DOHH2 (cell line): Measurements from ENCODE around the gene TMSB10.
"Not testable (repeated sequence)": the region's sequence is repeated elsewhere in the genome, so short reads cannot be mapped to it uniquely, and the experiment has no call there.

ENCODE experiments used
- H3F3A ChIP-seq: fragments of 200-600 bp; sonication (generic), shearing (Covaris generic); 2 replicates; pipeline ENCODE4 v1.6.0; 2016; ENCODE audit warnings: antibody characterized with exemption, mild to moderate bottlenecking; ENCODE audit not compliant: control insufficient read depth, insufficient read depth
- H3K27ac ChIP-seq: fragments of 200-600 bp; sonication (generic); 2 replicates; pipeline ENCODE4 v1.5.1; 2014; ENCODE audit warnings: low read depth, mild to moderate bottlenecking, low read length, moderate library complexity
- H3K27me3 ChIP-seq: fragments of 200-600 bp; sonication (generic); 2 replicates; pipeline ENCODE4 v1.6.1; 2014; ENCODE audit warnings: mild to moderate bottlenecking, low read length, mixed read lengths; ENCODE audit not compliant: control insufficient read depth
- H3K36me3 ChIP-seq: fragments of 200-600 bp; sonication (generic); 2 replicates; pipeline ENCODE4 v1.6.1; 2014; ENCODE audit warnings: mild to moderate bottlenecking, low read length, moderate library complexity, mixed read lengths; ENCODE audit not compliant: control insufficient read depth
- H3K4me1 ChIP-seq: fragments of 200-600 bp; sonication (generic); 2 replicates; pipeline ENCODE4 v1.6.1; 2014; ENCODE audit warnings: mild to moderate bottlenecking, low read length, mixed read lengths; ENCODE audit not compliant: control insufficient read depth
- H3K4me2 ChIP-seq: fragments of 200-600 bp; sonication (generic); 2 replicates; pipeline ENCODE4 v1.6.0; 2014; ENCODE audit warnings: mild to moderate bottlenecking, low read length, moderate library complexity
- H3K4me3 ChIP-seq: fragments of 200-600 bp; sonication (generic); 2 replicates; pipeline ENCODE4 v1.5.1; 2014; ENCODE audit warnings: mild to moderate bottlenecking, low read length, mixed read lengths
- H3K79me2 ChIP-seq: fragments of 200-600 bp; sonication (generic); 2 replicates; pipeline ENCODE4 v1.6.1; 2014; ENCODE audit warnings: mild to moderate bottlenecking, low read length, mixed read lengths; ENCODE audit not compliant: control insufficient read depth
- H3K9me2 ChIP-seq: fragments of 200-600 bp; sonication (generic); replicated peaks from 2 replicates; pipeline ENCODE4 v1.6.1; 2014; ENCODE audit warnings: mild to moderate bottlenecking, low read length, mixed read lengths; ENCODE audit not compliant: control insufficient read depth
- H3K9me3 ChIP-seq: fragments of 200-600 bp; sonication (generic); 2 replicates; pipeline ENCODE4 v1.6.1; 2014; ENCODE audit warnings: antibody characterized with exemption, low read length, mixed read lengths; ENCODE audit not compliant: control insufficient read depth, insufficient read depth
- H4K20me1 ChIP-seq: fragments of 200-600 bp; sonication (generic); 2 replicates; pipeline ENCODE4 v1.6.0; 2014; ENCODE audit warnings: low read depth, mild to moderate bottlenecking, antibody characterized with exemption, low read length, moderate library complexity; ENCODE audit not compliant: control insufficient read depth, insufficient read depth
- EZH2phosphoT487 ChIP-seq: fragments of 200-600 bp; sonication (generic); IDR thresholded peaks from 2 replicates; pipeline ENCODE4 v1.6.1; 2017; ENCODE audit warnings: borderline replicate concordance, mild to moderate bottlenecking, antibody characterized with exemption, low read length, moderate library complexity, mixed read lengths
- TF ChIP-seq, protein P1 (sequence below): fragments of 200-600 bp; sonication (generic); IDR thresholded peaks from one replicate; pipeline ENCODE4 v1.5.1; 2014; ENCODE audit warnings: antibody characterized with exemption, mild to moderate bottlenecking, low read depth, low read length; ENCODE audit not compliant: poor library complexity, severe bottlenecking

TMSB10 gene

DNA sequence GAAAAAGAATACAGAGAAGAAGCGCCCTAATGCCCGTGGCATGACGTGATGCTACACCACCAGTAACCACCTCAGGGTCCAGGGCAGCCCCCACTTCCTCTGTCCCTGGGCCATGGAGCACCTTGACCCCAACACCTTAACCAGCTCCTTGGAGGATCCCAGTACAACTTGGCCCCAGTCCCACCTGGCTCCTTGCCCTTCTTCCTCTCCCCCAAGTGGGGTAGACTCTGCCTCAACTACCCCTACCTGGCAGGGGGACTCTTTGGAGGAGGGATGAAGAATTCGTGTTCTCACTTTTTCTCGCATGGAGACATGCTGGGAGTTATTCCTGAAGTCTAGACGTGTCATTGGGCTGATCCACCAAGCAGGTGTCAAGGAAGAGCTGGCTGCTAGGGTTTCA lies 43.5 kb upstream of the TMSB10 start:
- H3K27ac ChIP-seq = no peak overlapping the region
- no peaks in the 10 kb centered on the region for H3K79me2 ChIP-seq
- H3K9me2 ChIP-seq = no peaks in the 10 kb centered on the region
- H3K4me3 ChIP-seq = no peak overlapping the region
- H3K9me3 ChIP-seq = no peaks in the 10 kb centered on the region
- H4K20me1 ChIP-seq = no peaks in the 10 kb centered on the region
- no peaks in the 10 kb centered on the region for H3K27me3 ChIP-seq
- no peak overlapping the region for H3K4me2 ChIP-seq
- no peaks in the 10 kb centered on the region for H3F3A ChIP-seq
- peaks cover 1% of the 10 kb centered on the region; the same call in 1 of the 2 replicates for H3K4me1 ChIP-seq
- H3K36me3 ChIP-seq = no peaks in the 10 kb centered on the region
- TF ChIP-seq EZH2phosphoT487 = no peak
- TF ChIP-seq, protein P1, sequence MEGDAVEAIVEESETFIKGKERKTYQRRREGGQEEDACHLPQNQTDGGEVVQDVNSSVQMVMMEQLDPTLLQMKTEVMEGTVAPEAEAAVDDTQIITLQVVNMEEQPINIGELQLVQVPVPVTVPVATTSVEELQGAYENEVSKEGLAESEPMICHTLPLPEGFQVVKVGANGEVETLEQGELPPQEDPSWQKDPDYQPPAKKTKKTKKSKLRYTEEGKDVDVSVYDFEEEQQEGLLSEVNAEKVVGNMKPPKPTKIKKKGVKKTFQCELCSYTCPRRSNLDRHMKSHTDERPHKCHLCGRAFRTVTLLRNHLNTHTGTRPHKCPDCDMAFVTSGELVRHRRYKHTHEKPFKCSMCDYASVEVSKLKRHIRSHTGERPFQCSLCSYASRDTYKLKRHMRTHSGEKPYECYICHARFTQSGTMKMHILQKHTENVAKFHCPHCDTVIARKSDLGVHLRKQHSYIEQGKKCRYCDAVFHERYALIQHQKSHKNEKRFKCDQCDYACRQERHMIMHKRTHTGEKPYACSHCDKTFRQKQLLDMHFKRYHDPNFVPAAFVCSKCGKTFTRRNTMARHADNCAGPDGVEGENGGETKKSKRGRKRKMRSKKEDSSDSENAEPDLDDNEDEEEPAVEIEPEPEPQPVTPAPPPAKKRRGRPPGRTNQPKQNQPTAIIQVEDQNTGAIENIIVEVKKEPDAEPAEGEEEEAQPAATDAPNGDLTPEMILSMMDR = no peak

- Histone ChIP-seq H3F3A (no peaks in the 10 kb centered on the region), H4K20me1 (no peaks in the 10 kb centered on the region), H3K9me2 (no peaks in the 10 kb centered on the region), H3K9me3 (no peaks in the 10 kb centered on the region), H3K4me1 (no peaks in the 10 kb centered on the region), H3K27ac (no peak overlapping the region), H3K4me2 (no peak overlapping the region), H3K36me3 (no peaks in the 10 kb centered on the region), H3K27me3 (no peaks in the 10 kb centered on the region), H3K4me3 (no peak overlapping the region), H3K79me2 (no peaks in the 10 kb centered on the region)
- TF ChIP-seq, protein P1 = peak; percentile 62
- TF ChIP-seq EZH2phosphoT487 = no peak
These were observed 40.2 kb upstream of the TMSB10 start for GRCh38 chr2:84865181-84865783.

DNA sequence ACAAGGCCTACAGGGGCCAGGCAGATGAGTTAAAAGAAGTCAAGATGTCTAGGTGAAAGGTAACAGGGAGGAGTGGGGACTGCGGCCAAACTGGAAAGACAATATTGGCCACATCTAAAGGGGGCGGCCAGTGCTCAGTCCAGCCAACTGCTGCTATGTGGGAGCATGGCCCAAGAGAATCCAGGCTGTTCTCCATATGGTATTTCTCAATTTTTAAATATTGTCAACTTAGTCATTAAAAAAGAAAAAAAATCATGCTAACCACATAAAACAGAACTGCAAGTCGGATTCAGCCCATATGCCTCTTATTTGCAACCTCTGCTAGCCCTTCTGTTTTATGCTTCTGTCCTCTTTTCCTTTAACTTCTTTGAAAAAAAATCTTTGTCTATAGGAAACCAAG lies 39.3 kb upstream of the TMSB10 start:
- Histone ChIP-seq H3K36me3 (no peaks in the 10 kb centered on the region), H4K20me1 (no peaks in the 10 kb centered on the region), H3K27me3 (no peaks in the 10 kb centered on the region), H3K79me2 (no peaks in the 10 kb centered on the region), H3K4me1 (no peaks in the 10 kb centered on the region), H3K27ac (no peak overlapping the region), H3K9me3 (no peaks in the 10 kb centered on the region), H3K4me3 (no peak overlapping the region), H3K4me2 (no peak overlapping the region), H3F3A (no peaks in the 10 kb centered on the region), H3K9me2 (no peaks in the 10 kb centered on the region)
- TF ChIP-seq, protein P1 = no peak
- no peak for TF ChIP-seq EZH2phosphoT487

DNA sequence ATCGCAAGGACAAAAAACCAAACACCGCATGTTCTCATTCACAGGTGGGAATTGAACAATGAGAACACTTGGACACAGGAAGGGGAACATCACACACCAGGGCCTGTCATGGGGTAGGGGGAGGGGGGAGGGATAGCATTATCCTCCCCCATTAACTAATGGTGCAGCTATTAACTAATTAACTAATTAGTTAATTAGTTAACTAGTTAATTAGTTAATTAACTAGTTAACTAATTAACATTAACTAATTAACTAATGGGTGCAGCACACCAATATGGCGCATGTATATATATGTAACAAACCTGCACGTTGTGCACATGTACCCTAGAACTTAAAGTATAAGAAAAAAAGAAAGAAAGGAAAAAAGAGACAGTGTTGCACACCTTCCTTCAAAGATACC lies 37.1 kb upstream of the TMSB10 start:
- not testable (repeated sequence) for H3K4me1 ChIP-seq, H3F3A ChIP-seq, H3K36me3 ChIP-seq, H3K9me3 ChIP-seq, H3K27me3 ChIP-seq, H3K4me3 ChIP-seq, H3K4me2 ChIP-seq, H4K20me1 ChIP-seq, H3K27ac ChIP-seq, H3K9me2 ChIP-seq, H3K79me2 ChIP-seq
